GM12878 (cell line): ENCODE results near the gene CWC27. TPM values are rescaled to one million over a fixed set of nuclear protein-coding genes. Genes with fewer than 3 reads are reported as not detected.

Experiments
- ATAC-seq: fragments of 200-7000 bp; cut with Tn5 transposase; 3 replicates; pipeline ENCODE4 v1.9.1; 2020; ENCODE audit warnings: mild to moderate bottlenecking, moderate library complexity
- BruUV-seq: library from RNA; stranded (reverse); fragments of 400-500 nt; replicated peaks from 2 replicates; lab custom pipeline; 2021; lab: Mats Ljungman, UMichigan
- CTCF ChIA-PET: fragments of 300-600 bp; sonication (Branson Sonifier 250); formaldehyde crosslinking; extraction: SDS; loops from one replicate; lab custom pipeline; 2021; ENCODE audit warnings: inconsistent platforms; lab: Yijun Ruan, JAX
- POLR2A ChIA-PET: fragments of 350-600 bp; formaldehyde crosslinking; extraction: SDS; loops from one replicate; lab custom pipeline; 2021; ENCODE audit warnings: inconsistent platforms; lab: Charles Lee
- RAD21 ChIA-PET: fragments of 300-600 bp; sonication (Branson Sonifier 250); formaldehyde crosslinking; loops from one replicate; lab custom pipeline; 2023; ENCODE audit warnings: antibody characterized with exemption; ENCODE audit not compliant: unreplicated experiment; lab: Charles Lee
- SMC1A ChIA-PET: fragments of 300-600 bp; sonication (Branson Sonifier 250); formaldehyde crosslinking; loops from one replicate; lab custom pipeline; 2023; ENCODE audit not compliant: unreplicated experiment, uncharacterized antibody; lab: Charles Lee
- DNase-seq: peaks from one replicate; pipeline ENCODE4 v3.0.0-alpha.2; 2011; ENCODE audit warnings: low read depth, low spot score
- FAIRE-seq: peaks from 3 replicates; lab custom pipeline; 2011; peaks lifted over from hg19 to GRCh38; lab: Jason Lieb, UNC
- H2AFZ ChIP-seq: 2 replicates; pipeline ENCODE4 v1.6.0; 2011; ENCODE audit warnings: low read depth, low read length, control low read depth; ENCODE audit not compliant: control insufficient read depth
- H3K27ac ChIP-seq: 2 replicates; pipeline ENCODE4 v1.5.1; 2011; ENCODE audit warnings: control low read depth; ENCODE audit not compliant: control insufficient read depth, insufficient read depth
- H3K27me3 ChIP-seq, 2 experiments: replicated peaks in 1 of 2; 2 replicates each; pipeline versions ENCODE4 v1.6.0 to v1.6.1; 2011; ENCODE audit warnings: low read length in 1 of 2; ENCODE audit not compliant: control insufficient read depth in 2 of 2, insufficient read depth in 2 of 2
- H3K36me3 ChIP-seq, 2 experiments: 2 replicates each; pipeline ENCODE4 v1.5.1; 2011; ENCODE audit warnings: low read length in 1 of 2; ENCODE audit not compliant: control insufficient read depth in 2 of 2, insufficient read depth in 2 of 2
- H3K4me1 ChIP-seq: 2 replicates; pipeline ENCODE4 v1.6.1; 2011; ENCODE audit warnings: mild to moderate bottlenecking, low read length, moderate library complexity, mixed read lengths; ENCODE audit not compliant: control insufficient read depth, insufficient read depth
- H3K4me2 ChIP-seq: 2 replicates; pipeline ENCODE4 v1.6.0; 2011; ENCODE audit warnings: control low read depth; ENCODE audit not compliant: control insufficient read depth, insufficient read depth
- H3K4me3 ChIP-seq: fragments of 200-600 bp; sonication (generic); 2 replicates; pipeline ENCODE4 v1.5.1; 2016
- H3K79me2 ChIP-seq: 2 replicates; pipeline ENCODE4 v1.6.0; 2011; ENCODE audit warnings: low read length; ENCODE audit not compliant: control insufficient read depth, insufficient read depth
- H3K9ac ChIP-seq: 2 replicates; pipeline ENCODE4 v1.8.0; 2011; ENCODE audit warnings: low read length, control low read depth, mixed read lengths; ENCODE audit not compliant: control insufficient read depth, insufficient read depth
- H3K9me3 ChIP-seq: replicated peaks from 3 replicates; pipeline ENCODE4 v1.5.1; 2011; ENCODE audit warnings: mild to moderate bottlenecking, low read length; ENCODE audit not compliant: control insufficient read depth, insufficient read depth
- H4K20me1 ChIP-seq: 2 replicates; pipeline ENCODE4 v1.6.0; 2011; ENCODE audit not compliant: control insufficient read depth, insufficient read depth
- HDAC2 ChIP-seq: fragments of 200-600 bp; sonication (generic); IDR thresholded peaks from 2 replicates; pipeline ENCODE4 v1.6.1; 2017
- IKZF1 ChIP-seq: fragments of 450-650 bp; conservative IDR thresholded peaks from 2 replicates; pipeline ENCODE4 v1.6.1; 2017; ENCODE audit warnings: antibody characterized with exemption, mild to moderate bottlenecking
- IKZF2 ChIP-seq, 2 experiments: fragments of 450-650 bp; IDR thresholded peaks; 2 replicates each; pipeline ENCODE4 v1.6.1; 2017; ENCODE audit warnings: mild to moderate bottlenecking in 2 of 2, moderate library complexity in 2 of 2
- WGBS: methylation state at CpG from one replicate; pipeline ENCODE4 v1.1.6; 2016; ENCODE audit warnings: low lambda C conversion rate; ENCODE audit not compliant: insufficient replicate concordance, insufficient coverage; ENCODE audit errors: missing lambda C conversion rate; 5-methylcytosine and 5-hydroxymethylcytosine counted together
- in situ Hi-C: fragments of 300-500 bp; cut with MboI; formaldehyde crosslinking; loops from 9 replicates; pipeline ENCODE4 v1.14.3; 2018; ENCODE audit warnings: mixed read lengths
- intact Hi-C: fragments of 100-400 bp; cut with micrococcal nuclease; formaldehyde crosslinking; loops from one replicate; pipeline ENCODE4 v1.14.2; 2022; ENCODE audit not compliant: unreplicated experiment
- polyA plus RNA-seq, 11 experiments: library from polyadenylated mRNA; depleted of rRNA in 4 of 11; unstranded in 6 of 11; stranded (reverse) in 5 of 11; fragments of >200 nt; fragmentation: Nextera tagmentation in 4 of 11; fragmentation: Illumina TruSeq in 1 of 11; extraction: Ambion mirVana in 4 of 11; extraction: Trizol in 1 of 11; gene quantifications; 1 replicate in 1 of 11; 2 replicates in 10 of 11; pipeline versions ENCODE4 v1.2.1 to v1.2.3, GENCODE V29; 2011 to 2016; ENCODE audit warnings: inconsistent platforms in 2 of 11, missing spikeins in 2 of 11, low read depth in 1 of 11
- total RNA-seq, 4 experiments: library from RNA; depleted of rRNA in 3 of 4; stranded (reverse); fragments of >200 nt in 3 of 4; fragmentation: Illumina TruSeq in 1 of 4; extraction: Trizol in 1 of 4; gene quantifications; 2 replicates each; pipeline versions ENCODE4 v1.2.1 to v1.2.3, GENCODE V29; 2013 to 2021
- TF ChIP-seq, protein P1 (sequence below): IDR thresholded peaks from 2 replicates; pipeline ENCODE4 v1.6.1; 2011; ENCODE audit warnings: borderline replicate concordance, low read depth, mild to moderate bottlenecking, moderate library complexity, low read length; ENCODE audit not compliant: insufficient read depth, poor library complexity, severe bottlenecking

The CWC27 gene
- total and polyA plus RNA-seq, 10 of the 15 experiments (the other 5 are each of a cell fraction or from before 2014, with no cell fraction given): 21.7 to 61.9 (median 47.0) TPM

DNA sequence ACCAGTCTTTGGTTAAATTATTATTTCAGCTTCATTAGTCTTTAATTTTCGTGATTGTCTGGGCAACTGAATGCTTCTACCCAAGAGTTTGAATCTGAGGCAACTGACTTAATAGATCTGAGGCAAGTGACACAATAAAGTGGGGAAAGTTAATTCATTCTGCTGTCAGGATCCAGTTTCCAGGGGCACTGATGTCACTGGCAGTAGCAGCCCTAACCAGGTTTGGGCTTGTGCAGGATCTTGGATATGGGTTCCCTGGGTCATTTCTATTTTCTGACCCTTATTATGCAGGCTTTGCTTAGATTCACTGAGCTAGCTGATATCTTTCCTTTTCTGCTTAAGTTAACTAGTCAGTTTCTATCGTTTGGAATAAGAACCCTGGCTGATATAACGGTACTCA is 9.8 kb upstream of the CWC27 start:
- Histone ChIP-seq H3K9ac (no peak overlapping the region), H3K4me2 (no peak overlapping the region), H3K9me3 (no peaks in the 10 kb centered on the region; the same call in 1 of the 3 replicates)
- ATAC-seq (no peak), DNase-seq (no peak)
- in situ Hi-C loops: no loop called here
- CTCF ChIA-PET: interaction anchor here (0.8 kb wide), 1 partner anchor 11 kb away, joined by 3 read pairs; no protein-coding TSS in a partner anchor
- 98% methylated on average over 3 of the region's 3 CpGs for WGBS
- TF ChIP-seq IKZF1 (no peak), HDAC2 (no peak), IKZF2 (IDR thresholded peaks at IDR 0.05) (no peak)
- TF ChIP-seq, protein P1, sequence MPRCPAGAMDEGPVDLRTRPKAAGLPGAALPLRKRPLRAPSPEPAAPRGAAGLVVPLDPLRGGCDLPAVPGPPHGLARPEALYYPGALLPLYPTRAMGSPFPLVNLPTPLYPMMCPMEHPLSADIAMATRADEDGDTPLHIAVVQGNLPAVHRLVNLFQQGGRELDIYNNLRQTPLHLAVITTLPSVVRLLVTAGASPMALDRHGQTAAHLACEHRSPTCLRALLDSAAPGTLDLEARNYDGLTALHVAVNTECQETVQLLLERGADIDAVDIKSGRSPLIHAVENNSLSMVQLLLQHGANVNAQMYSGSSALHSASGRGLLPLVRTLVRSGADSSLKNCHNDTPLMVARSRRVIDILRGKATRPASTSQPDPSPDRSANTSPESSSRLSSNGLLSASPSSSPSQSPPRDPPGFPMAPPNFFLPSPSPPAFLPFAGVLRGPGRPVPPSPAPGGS: no peak
- TF ChIP-seq, all 136 proteins: peak for 0
- TSS peak; percentile 4 for BruUV-seq
- ChIA-PET RAD21 (interaction anchor here (1.0 kb wide), 1 partner anchor 10 kb away, joined by 3 read pairs; no protein-coding TSS in a partner anchor), POLR2A (interaction anchor here (0.6 kb wide), 1 partner anchor 575 kb away, joined by 6 read pairs; no protein-coding TSS in a partner anchor), SMC1A (interaction anchor here (0.8 to 1.8 kb wide), 4 partner anchors 8 to 27 kb away, joined by 3 to 5 read pairs (median 4); no protein-coding TSS in a partner anchor)
- Histone ChIP-seq H3K27ac (no peak overlapping the region), H3K27me3 (no peaks in the 10 kb centered on the region), H3K4me3 (no peak overlapping the region), H2AFZ (no peak overlapping the region), H3K4me1 (no peaks in the 10 kb centered on the region), H3K79me2 (peaks cover 16% of the 10 kb centered on the region), H4K20me1 (no peaks in the 10 kb centered on the region), H3K36me3 (peaks cover 0 to 25% of the 10 kb centered on the region in 2 experiments; a peak in 2 of 4 replicates)
- intact Hi-C loops: no loop called here
- no peak for FAIRE-seq
